Subcutaneous abdominal adipose tissue (tissue), 5 donors: ENCODE data around the gene HAS3.

Experiments
- H3K27ac ChIP-seq: one replicate; pipeline ENCODE4 v1.7.0; 2013; ENCODE audit warnings: low read depth, mild to moderate bottlenecking, inconsistent platforms, low read length, moderate library complexity
- H3K27me3 ChIP-seq, 5 donors: one replicate each; pipeline ENCODE4 v1.7.0; 2013; ENCODE audit warnings: low read length in 5 of 5, inconsistent platforms in 1 of 5; ENCODE audit not compliant: control insufficient read depth in 5 of 5, insufficient read depth in 4 of 5
- H3K36me3 ChIP-seq, 5 donors: one replicate each; pipeline ENCODE4 v1.7.0; 2013; ENCODE audit warnings: low read length in 5 of 5; ENCODE audit not compliant: control insufficient read depth in 5 of 5, insufficient read depth in 5 of 5
- H3K4me1 ChIP-seq, 5 donors: one replicate each; pipeline ENCODE4 v1.7.0; 2013; ENCODE audit warnings: low read length in 5 of 5, mild to moderate bottlenecking in 3 of 5, moderate library complexity in 1 of 5; ENCODE audit not compliant: control insufficient read depth in 5 of 5, insufficient read depth in 5 of 5
- H3K4me3 ChIP-seq, 5 donors: one replicate each; pipeline ENCODE4 v1.7.0; 2013; ENCODE audit warnings: low read length in 5 of 5, low read depth in 1 of 5
- H3K9ac ChIP-seq, 5 donors: one replicate each; pipeline ENCODE4 v1.7.0; 2013; ENCODE audit warnings: low read length in 5 of 5, mild to moderate bottlenecking in 4 of 5, moderate library complexity in 3 of 5
- H3K9me3 ChIP-seq, 5 donors: one replicate each; pipeline ENCODE4 v1.7.0; 2013; ENCODE audit warnings: low read length in 5 of 5; ENCODE audit not compliant: control insufficient read depth in 5 of 5
- donor health status: healthy.
- donor health status: healthy.
- donor health status: healthy.
- donor health status: healthy.
- donor health status: healthy.

Gene HAS3

GRCh38 chr16:69160192-69160591 lies 54.7 kb downstream of the HAS3 start:
- no peak overlapping the region for H3K27ac ChIP-seq
- H3K36me3 ChIP-seq = peaks cover 24 to 64% (median 56%) of the 10 kb centered on the region in 5 donors
- no peaks in the 10 kb centered on the region for H3K9me3 ChIP-seq
- no peaks in the 10 kb centered on the region for H3K4me1 ChIP-seq
- H3K27me3 ChIP-seq = no peaks in the 10 kb centered on the region
- no peak overlapping the region for H3K4me3 ChIP-seq
- H3K9ac ChIP-seq = peak overlapping the region in 1 of 5 donors; percentile 11

GRCh38 chr16:69165584-69165983 lies 60.1 kb downstream of the HAS3 start:
- H3K27ac ChIP-seq = no peak overlapping the region
- H3K9ac ChIP-seq = no peak overlapping the region
- H3K36me3 ChIP-seq = peaks cover 24 to 70% (median 63%) of the 10 kb centered on the region in 5 donors
- H3K9me3 ChIP-seq = no peaks in the 10 kb centered on the region
- no peaks in the 10 kb centered on the region for H3K27me3 ChIP-seq
- H3K4me3 ChIP-seq = no peak overlapping the region
- H3K4me1 ChIP-seq = no peaks in the 10 kb centered on the region

- Histone ChIP-seq H3K9me3 (no peaks in the 10 kb centered on the region), H3K9ac (no peak overlapping the region), H3K36me3 (peaks cover 18 to 63% (median 56%) of the 10 kb centered on the region in 5 donors), H3K27ac (no peak overlapping the region), H3K4me1 (peaks cover 0 to 6% (median 5%) of the 10 kb centered on the region in 5 donors), H3K27me3 (no peaks in the 10 kb centered on the region), H3K4me3 (no peak overlapping the region)
Measured at GRCh38 chr16:69166221-69166833, 60.9 kb downstream of the HAS3 start.

GRCh38 chr16:69166946-69167930 lies 61.8 kb downstream of the HAS3 start:
- no peak overlapping the region for H3K9ac ChIP-seq
- H3K4me1 ChIP-seq = peaks cover 0 to 14% (median 12%) of the 10 kb centered on the region in 5 donors
- peaks cover 17 to 59% (median 50%) of the 10 kb centered on the region in 5 donors for H3K36me3 ChIP-seq
- no peaks in the 10 kb centered on the region for H3K27me3 ChIP-seq
- H3K4me3 ChIP-seq = no peak overlapping the region
- H3K9me3 ChIP-seq = no peaks in the 10 kb centered on the region
- no peak overlapping the region for H3K27ac ChIP-seq
